GM19351 (cell line): Measurements from ENCODE around the gene CCR5AS.
"Not testable (repeated sequence)": the region's sequence is repeated elsewhere in the genome, so short reads cannot be mapped to it uniquely, and the experiment has no call there.

ENCODE experiments used
- ATAC-seq: cut with Tn5 transposase; IDR thresholded peaks from one replicate; pipeline ENCODE4 v1.9.1; 2021; ENCODE audit warnings: mild to moderate bottlenecking, moderate library complexity; ENCODE audit not compliant: unreplicated experiment

The CCR5AS gene

GRCh38 chr3:46406788-46407611, at the start of gene CCR5AS, which contains the start of gene CCRL2:
TSS of gene CCR5AS (minus strand) at chr3:46407066.
TSS of gene CCRL2 (plus strand) at chr3:46407259. CDS start at chr3:46408080, 821 bp downstream.
- ATAC-seq: peak; percentile 64

GRCh38 chr3:46456118-46456517, 49.3 kb upstream of the CCR5AS start:
- no peak for ATAC-seq

GRCh38 chr3:46455231-46456115, 48.6 kb upstream of the CCR5AS start:
- no peak for ATAC-seq

- no peak for ATAC-seq
These were observed 47.7 kb upstream of the CCR5AS start for GRCh38 chr3:46454606-46455005.

- no peak for ATAC-seq
These were observed 47.3 kb upstream of the CCR5AS start for GRCh38 chr3:46454209-46454595.

- no peak for ATAC-seq
These were observed 46.8 kb upstream of the CCR5AS start for GRCh38 chr3:46453526-46454208.

- no peak for ATAC-seq
These were observed 43.1 kb upstream of the CCR5AS start for GRCh38 chr3:46449755-46450552.

GRCh38 chr3:46448721-46449120, 41.9 kb upstream of the CCR5AS start:
- no peak for ATAC-seq

- ATAC-seq: no peak
These were observed 40.5 kb upstream of the CCR5AS start for GRCh38 chr3:46447228-46447985.

- no peak for ATAC-seq
These were observed 36.0 kb upstream of the CCR5AS start for GRCh38 chr3:46442576-46443530.

GRCh38 chr3:46440531-46441294, 33.8 kb upstream of the CCR5AS start:
- ATAC-seq: peak; percentile 94

- no peak for ATAC-seq
These were observed 32.0 kb upstream of the CCR5AS start for GRCh38 chr3:46438831-46439230.

GRCh38 chr3:46435081-46435726, 28.3 kb upstream of the CCR5AS start:
- no peak for ATAC-seq

- no peak for ATAC-seq
These were observed 27.0 kb upstream of the CCR5AS start for GRCh38 chr3:46433841-46434240.

- ATAC-seq: not testable (repeated sequence)
These were observed 26.3 kb upstream of the CCR5AS start for GRCh38 chr3:46433118-46433517.

- ATAC-seq: not testable (repeated sequence)
These were observed 25.0 kb upstream of the CCR5AS start for GRCh38 chr3:46431905-46432304.

- ATAC-seq: not testable (repeated sequence)
These were observed 24.0 kb upstream of the CCR5AS start for GRCh38 chr3:46430879-46431278.
